ENCODE data around the gene ZNF674.
"Not testable (repeated sequence)": the region's sequence is repeated elsewhere in the genome, so short reads cannot be mapped to it uniquely, and the experiment has no call there.

ZNF674 gene

DNA sequence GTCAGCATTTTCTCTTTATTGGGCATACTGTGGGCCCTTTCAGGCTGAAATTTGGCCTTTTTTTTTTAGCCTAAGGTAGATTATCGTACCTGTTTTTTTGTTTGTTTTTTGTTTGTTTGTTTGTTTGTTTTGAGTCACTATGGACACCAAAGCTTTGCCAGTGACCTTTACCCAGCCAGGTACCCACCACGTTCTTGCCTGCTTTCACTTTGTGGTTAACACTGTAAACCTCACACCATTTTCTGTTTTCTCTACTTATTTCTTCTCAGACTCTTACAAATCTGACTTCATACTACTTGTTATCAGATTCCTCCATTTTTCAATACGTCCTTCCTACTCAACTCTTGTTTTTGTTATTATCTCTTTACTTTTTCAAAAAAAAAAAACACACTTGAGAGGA lies 81.5 kb downstream of the ZNF674 start:
- DNase-seq (ENCODE audit: low read depth): no peak

DNA sequence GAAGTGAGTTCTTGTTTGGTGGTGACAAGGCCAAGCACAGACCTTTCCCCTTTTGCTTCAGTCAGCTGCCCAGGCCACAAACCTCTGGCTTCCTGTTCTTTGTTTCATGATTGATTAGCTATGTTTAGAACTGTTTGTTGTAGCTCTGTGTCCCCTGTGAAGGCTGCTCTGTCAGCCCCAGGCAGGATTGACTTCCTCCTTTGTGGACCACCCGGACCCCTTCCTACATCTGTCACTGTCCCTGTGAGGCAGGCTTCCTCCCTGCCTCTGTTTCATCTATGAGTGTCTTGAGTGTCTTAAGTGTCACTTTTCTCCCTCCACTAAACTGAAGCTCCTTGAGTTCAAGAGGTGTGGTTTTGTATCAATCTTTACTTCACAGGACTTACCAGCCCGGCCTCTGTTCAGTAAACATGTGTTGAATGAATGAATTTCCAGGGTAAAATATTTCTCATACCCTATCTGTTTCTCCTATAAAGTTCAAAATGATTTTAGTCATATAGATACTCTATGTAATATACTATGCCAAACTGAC lies 83.5 kb downstream of the ZNF674 start:
- no peak for DNase-seq (ENCODE audit: low read depth)

DNA sequence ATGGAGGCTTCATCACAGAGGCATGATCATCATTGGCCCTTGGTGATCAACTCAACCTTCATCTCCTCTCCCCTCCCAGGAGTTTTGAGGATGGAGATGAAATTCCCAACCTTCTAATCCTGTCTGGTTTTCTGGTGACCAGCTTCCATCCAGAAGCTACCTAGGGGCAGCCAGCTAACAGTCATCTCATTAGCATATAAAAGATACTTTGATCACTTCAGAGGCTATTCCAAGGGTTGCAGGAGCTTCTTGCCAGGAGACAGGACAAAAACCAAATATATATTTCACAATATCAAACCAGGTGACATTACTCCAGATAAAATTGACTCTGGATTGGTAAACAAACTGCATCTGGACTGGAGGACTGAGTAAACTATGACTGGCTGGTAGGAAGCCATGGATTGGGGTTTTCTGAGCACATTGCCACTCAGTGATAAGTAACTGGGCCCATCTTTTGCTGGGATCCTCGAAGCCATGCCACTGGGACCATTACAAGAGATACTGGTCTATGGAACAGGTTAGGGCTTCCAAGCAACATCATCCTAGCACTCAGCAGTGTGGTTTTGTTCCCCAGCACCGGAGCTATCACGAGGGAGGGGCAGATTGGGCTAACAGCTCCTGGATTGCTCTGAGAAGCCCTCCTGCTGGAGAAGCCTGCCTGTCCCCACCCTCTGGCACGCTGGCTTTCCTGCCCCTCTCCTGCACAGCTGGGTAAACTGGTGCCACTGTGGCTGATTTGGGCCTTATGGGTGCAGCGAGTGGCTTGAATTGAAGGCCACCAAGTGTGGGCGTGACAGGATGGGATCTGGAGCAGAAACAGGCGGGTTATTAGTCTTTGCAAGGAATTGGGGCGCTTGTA lies 84.2 kb downstream of the ZNF674 start:
- DNase-seq (ENCODE audit: low read depth): not testable (repeated sequence)

- no peak for DNase-seq (ENCODE audit: low read depth)
Measured at GRCh38 chrX:46459603-46460002, 85.6 kb downstream of the ZNF674 start.

GRCh38 chrX:46456125-46456922 lies 88.9 kb downstream of the ZNF674 start:
- DNase-seq (ENCODE audit: low read depth): no peak

Measured in stimulated activated CD8-positive, alpha-beta memory T cell treated with anti-CD3 and anti-CD28 coated beads, Interleukin-15, amount 100 ng/mL, for 24 hours (primary cell).